ENCODE measurements around the gene PLXNC1.
A peak's percentile ranks its signal among the peaks of the same experiment; 100 is the strongest.

Gene PLXNC1

GRCh38 chr12:94207467-94207848 lies 59.1 kb downstream of the PLXNC1 start:
- H3K27me3 ChIP-seq, result no peaks in the 10 kb centered on the region
- DNase-seq, result no peak
- intact Hi-C loops (cut with DNase I; ENCODE audit: low total_unique reads), result no loop called here
- peak overlapping the region; percentile 69 to 73 for H3K27ac ChIP-seq
- peaks cover 0 to 15% (median 12%) of the 10 kb centered on the region in 4 donors for H3K4me1 ChIP-seq
- H3K9me3 ChIP-seq, result no peaks in the 10 kb centered on the region
- TF ChIP-seq CTCF (IDR thresholded peaks at IDR 0.05), result no peak
- peak overlapping the region; percentile 19 to 37 for H3K4me3 ChIP-seq
- no peaks in the 10 kb centered on the region for H3K36me3 ChIP-seq

GRCh38 chr12:94207849-94208621 lies 59.7 kb downstream of the PLXNC1 start:
- no peak for DNase-seq
- intact Hi-C loops (cut with DNase I; ENCODE audit: low total_unique reads), result no loop called here
- H3K4me1 ChIP-seq, result peaks cover 0 to 15% (median 12%) of the 10 kb centered on the region in 4 donors
- no peaks in the 10 kb centered on the region for H3K27me3 ChIP-seq
- H3K9me3 ChIP-seq, result no peaks in the 10 kb centered on the region
- H3K27ac ChIP-seq, result peak overlapping the region; percentile 69 to 73
- H3K4me3 ChIP-seq, result peak overlapping the region; percentile 19 to 37
- TF ChIP-seq CTCF (IDR thresholded peaks at IDR 0.05), result no peak
- H3K36me3 ChIP-seq, result no peaks in the 10 kb centered on the region

- no peaks in the 10 kb centered on the region for H3K27me3 ChIP-seq
- H3K4me3 ChIP-seq, result no peak overlapping the region
- H3K4me1 ChIP-seq, result peaks cover 0 to 15% (median 12%) of the 10 kb centered on the region in 4 donors
- no peak for DNase-seq
- TF ChIP-seq CTCF (IDR thresholded peaks at IDR 0.05), result no peak
- intact Hi-C loops (cut with DNase I; ENCODE audit: low total_unique reads), result no loop called here
- H3K27ac ChIP-seq, result peak overlapping the region; percentile 69 to 73
- H3K9me3 ChIP-seq, result no peaks in the 10 kb centered on the region
- H3K36me3 ChIP-seq, result no peaks in the 10 kb centered on the region
Observed at GRCh38 chr12:94208622-94208966, 60.2 kb downstream of the PLXNC1 start.

GRCh38 chr12:94209240-94209639 lies 60.9 kb downstream of the PLXNC1 start:
- intact Hi-C loops (cut with DNase I; ENCODE audit: low total_unique reads), result no loop called here
- Histone ChIP-seq H3K36me3 (no peaks in the 10 kb centered on the region), H3K9me3 (no peaks in the 10 kb centered on the region), H3K4me1 (peaks cover 0 to 15% (median 12%) of the 10 kb centered on the region in 4 donors), H3K27ac (no peak overlapping the region), H3K4me3 (no peak overlapping the region), H3K27me3 (no peaks in the 10 kb centered on the region)
- no peak for DNase-seq
- TF ChIP-seq CTCF (IDR thresholded peaks at IDR 0.05), result no peak

GRCh38 chr12:94211021-94211420 lies 62.6 kb downstream of the PLXNC1 start:
- Histone ChIP-seq H3K36me3 (no peaks in the 10 kb centered on the region), H3K4me3 (no peak overlapping the region), H3K27ac (no peak overlapping the region), H3K4me1 (peaks cover 0 to 15% (median 8%) of the 10 kb centered on the region in 4 donors), H3K9me3 (no peaks in the 10 kb centered on the region), H3K27me3 (no peaks in the 10 kb centered on the region)
- intact Hi-C loops (cut with DNase I; ENCODE audit: low total_unique reads), result no loop called here
- no peak for TF ChIP-seq CTCF (IDR thresholded peaks at IDR 0.05)
- DNase-seq, result no peak

Data from tibial artery (tissue), 4 donors.